HUES6 (cell line): ENCODE results near the gene FAM72A.

Experiments
- H3K27ac ChIP-seq: 2 replicates; pipeline ENCODE4 v1.7.0; 2013; ENCODE audit warnings: low read depth, mild to moderate bottlenecking, low read length, inconsistent platforms
- H3K27me3 ChIP-seq: 2 replicates; pipeline ENCODE4 v1.6.1; 2013; ENCODE audit warnings: low read length; ENCODE audit not compliant: control insufficient read depth, insufficient read depth
- H3K36me3 ChIP-seq: 2 replicates; pipeline ENCODE4 v1.6.1; 2013; ENCODE audit warnings: low read length; ENCODE audit not compliant: control insufficient read depth, insufficient read depth
- H3K4me1 ChIP-seq: 2 replicates; pipeline ENCODE4 v1.6.1; 2013; ENCODE audit warnings: low read length; ENCODE audit not compliant: control insufficient read depth, insufficient read depth
- H3K4me3 ChIP-seq: 2 replicates; pipeline ENCODE4 v1.5.1; 2013; ENCODE audit warnings: low read depth, low read length
- H3K9ac ChIP-seq: one replicate; pipeline ENCODE4 v1.6.1; 2013; ENCODE audit warnings: mild to moderate bottlenecking, low read length
- H3K9me3 ChIP-seq: 2 replicates; pipeline ENCODE4 v1.6.1; 2013; ENCODE audit warnings: low read depth, low read length; ENCODE audit not compliant: control insufficient read depth, insufficient read depth

The FAM72A gene

GRCh38 chr1:206142770-206143169, 59.9 kb downstream of the FAM72A start:
- H3K27ac ChIP-seq, result no peak overlapping the region
- peaks cover 5% of the 10 kb centered on the region; the same call in 1 of the 2 replicates for H3K9me3 ChIP-seq

GRCh38 chr1:206142011-206142410, 60.6 kb downstream of the FAM72A start:
- Histone ChIP-seq H3K9me3 (peaks cover 5% of the 10 kb centered on the region; the same call in 1 of the 2 replicates), H3K27me3 (no peaks in the 10 kb centered on the region)

More at GRCh38 chr1:206142770-206143169, 59.9 kb downstream of the FAM72A start:
- Histone ChIP-seq H3K4me3 (no peak overlapping the region), H3K27me3 (no peaks in the 10 kb centered on the region), H3K4me1 (0 out of 2 replicates have a peak, but pooled peaks cover 4% of the 10 kb centered on the region), H3K9ac (no peak overlapping the region), H3K36me3 (no peaks in the 10 kb centered on the region)

GRCh38 chr1:206136241-206136640, 66.4 kb downstream of the FAM72A start:
- H3K9me3 ChIP-seq, result peaks cover 5% of the 10 kb centered on the region; the same call in 1 of the 2 replicates
- no peaks in the 10 kb centered on the region for H3K4me1 ChIP-seq
- H3K27ac ChIP-seq, result no peak overlapping the region
- H3K36me3 ChIP-seq, result no peaks in the 10 kb centered on the region
- H3K9ac ChIP-seq, result no peak overlapping the region
- H3K27me3 ChIP-seq, result no peaks in the 10 kb centered on the region
- no peak overlapping the region for H3K4me3 ChIP-seq

More at GRCh38 chr1:206142011-206142410, 60.6 kb downstream of the FAM72A start:
- Histone ChIP-seq H3K27ac (no peak overlapping the region), H3K36me3 (no peaks in the 10 kb centered on the region), H3K4me3 (no peak overlapping the region), H3K4me1 (0 out of 2 replicates have a peak, but pooled peaks cover 4% of the 10 kb centered on the region), H3K9ac (no peak overlapping the region)
